GM19452 (cell line): ENCODE measurements around the gene SLC7A10.
A peak's percentile ranks its signal among the peaks of the same experiment; 100 is the strongest.
"Not testable (repeated sequence)": the region's sequence is repeated elsewhere in the genome, so short reads cannot be mapped to it uniquely, and the experiment has no call there.

ENCODE experiments used
- ATAC-seq: cut with Tn5 transposase; IDR thresholded peaks from one replicate; pipeline ENCODE4 v1.9.1; 2021; ENCODE audit not compliant: unreplicated experiment

SLC7A10 gene

DNA sequence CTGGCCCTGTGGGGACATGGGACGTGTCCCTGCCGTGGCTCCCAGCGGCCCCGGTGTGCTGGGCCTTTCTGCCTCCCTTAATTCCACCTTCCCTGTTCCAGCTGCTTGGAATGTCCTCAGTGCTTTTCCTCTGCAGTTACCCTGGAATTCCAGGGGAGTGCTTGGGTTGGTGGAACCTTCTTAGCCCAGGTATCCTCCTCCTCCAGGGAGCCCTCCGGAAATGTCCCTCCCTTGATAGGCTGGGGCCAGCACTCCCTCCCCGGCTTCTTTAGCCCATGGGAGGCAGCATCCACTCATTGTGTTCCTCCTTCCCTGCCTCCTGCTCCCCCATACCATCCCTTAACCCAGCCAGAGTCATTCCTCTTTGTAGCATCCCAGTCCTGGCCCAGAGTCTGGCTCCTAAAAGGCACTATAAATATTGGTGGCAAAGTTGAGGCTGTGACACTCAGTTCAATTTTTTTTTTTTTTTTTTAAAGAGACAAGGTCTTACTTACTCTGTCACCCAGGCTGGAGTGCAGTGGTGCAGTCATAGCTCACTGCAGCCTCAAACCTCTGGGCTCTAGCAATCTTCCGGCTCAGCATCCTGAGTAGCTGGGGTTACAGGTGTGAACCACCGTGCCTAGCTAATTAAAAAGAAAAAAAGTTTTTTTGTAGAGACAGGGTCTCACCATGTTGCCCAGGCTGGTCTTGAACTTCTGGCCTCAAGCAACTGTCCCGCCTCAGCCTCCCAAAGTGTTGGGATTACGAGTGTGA is 13.7 kb upstream of the SLC7A10 start:
- ATAC-seq: no peak

GRCh38 chr19:33238481-33239149 is 13.0 kb upstream of the SLC7A10 start:
- no peak for ATAC-seq

DNA sequence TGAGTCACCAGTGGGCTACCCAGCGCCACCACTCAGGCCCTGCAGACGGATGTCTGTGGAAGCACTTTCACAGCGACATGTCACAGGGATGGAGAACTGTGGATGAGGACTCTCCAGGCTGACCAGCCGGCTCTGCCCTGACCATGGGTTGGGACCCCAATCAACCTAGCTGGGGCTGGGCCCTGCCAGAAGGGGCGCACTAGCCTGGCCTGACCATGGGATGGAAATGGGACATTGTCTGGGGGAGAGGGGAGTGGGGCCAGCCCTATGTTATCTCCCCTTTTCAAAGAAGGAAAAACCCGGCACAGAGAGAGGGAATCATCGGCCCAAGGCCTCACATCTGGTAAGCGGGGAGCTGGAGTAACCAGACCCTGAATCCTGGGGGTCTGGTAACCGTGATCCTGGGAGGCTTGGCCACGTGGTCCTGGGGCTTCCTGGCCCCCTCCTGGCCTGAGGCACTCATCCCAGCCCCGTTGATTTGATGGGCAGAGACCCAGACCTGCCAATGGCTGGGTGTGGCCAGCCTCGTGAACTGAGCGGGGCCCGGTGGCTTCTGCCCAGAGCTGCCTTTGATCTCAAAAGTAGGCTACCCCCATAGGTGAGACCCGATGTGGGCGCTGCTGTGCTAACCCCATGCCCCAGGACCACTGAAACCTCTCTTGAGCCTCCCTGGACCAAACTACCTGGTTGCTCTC is 11.2 kb upstream of the SLC7A10 start:
- ATAC-seq: no peak

GRCh38 chr19:33235996-33236350 is 10.3 kb upstream of the SLC7A10 start:
- ATAC-seq: no peak

GRCh38 chr19:33235269-33235995 is 9.8 kb upstream of the SLC7A10 start:
- peak; percentile 93 for ATAC-seq

- no peak for ATAC-seq
Measured at GRCh38 chr19:33234736-33235135, 9.1 kb upstream of the SLC7A10 start.

DNA sequence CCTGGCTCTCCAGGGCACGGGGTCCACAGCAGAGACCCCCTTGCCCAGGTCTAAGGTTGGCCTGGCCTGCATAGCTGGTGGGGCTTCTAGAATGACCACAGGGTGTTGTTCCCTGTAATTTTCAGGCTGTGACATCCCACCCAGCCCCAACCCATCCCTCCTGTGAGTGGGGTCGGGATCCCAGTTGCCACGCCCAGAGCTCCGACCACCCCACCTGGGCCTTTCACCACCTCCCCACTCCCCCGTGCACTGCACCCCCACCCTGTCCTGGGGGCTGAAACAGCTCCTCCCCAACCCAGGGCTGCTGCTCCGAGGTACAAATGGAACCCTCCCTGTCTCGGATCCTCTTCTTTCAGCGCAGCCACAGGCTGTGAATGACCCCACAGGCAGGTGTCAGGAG is 8.4 kb upstream of the SLC7A10 start:
- ATAC-seq: no peak

- ATAC-seq: no peak
Measured at GRCh38 chr19:33233056-33233873, 7.6 kb upstream of the SLC7A10 start.

- ATAC-seq: no peak
Measured at GRCh38 chr19:33232656-33233055, 7.0 kb upstream of the SLC7A10 start.

DNA sequence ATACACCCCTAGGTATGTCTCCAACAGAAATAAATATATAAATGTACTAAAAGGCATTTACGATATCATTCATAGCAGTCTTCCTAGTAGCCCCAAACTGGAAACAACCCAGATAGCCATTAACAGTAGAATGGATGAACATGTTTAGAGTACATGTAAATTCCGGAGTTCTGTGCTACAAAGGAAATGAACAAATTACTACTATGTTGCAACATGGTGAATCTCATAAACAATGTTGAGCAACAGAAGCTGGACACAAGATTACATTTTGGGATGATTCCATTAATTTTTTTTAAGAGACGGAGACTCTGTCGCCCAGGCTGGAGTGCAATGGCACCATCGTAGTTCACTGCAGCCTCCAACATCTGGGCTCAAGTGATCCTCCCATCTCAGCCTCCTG is 5.9 kb upstream of the SLC7A10 start:
- no peak for ATAC-seq

DNA sequence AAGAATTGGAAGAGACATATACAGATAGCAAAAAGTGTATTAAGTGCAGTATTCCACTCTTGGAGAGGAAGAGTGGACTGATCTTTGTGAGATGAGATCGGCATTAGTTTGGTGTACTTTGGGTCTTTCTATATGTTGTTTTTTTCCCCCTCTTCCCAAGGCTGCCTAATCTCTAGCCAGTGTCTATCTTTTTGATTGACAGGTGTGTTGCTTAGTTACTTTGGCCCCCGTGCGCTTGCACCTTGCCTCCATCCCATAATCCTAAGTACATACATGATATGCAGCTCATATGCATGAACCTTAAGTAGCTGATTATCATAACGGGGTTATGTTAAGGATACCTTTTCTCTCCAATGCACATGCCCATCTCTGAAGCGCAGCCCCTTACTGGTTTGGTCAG is 4.3 kb upstream of the SLC7A10 start:
- ATAC-seq: no peak

- no peak for ATAC-seq
Measured at GRCh38 chr19:33227870-33228599, 2.4 kb upstream of the SLC7A10 start.

GRCh38 chr19:33227242-33227650 is 1.6 kb upstream of the SLC7A10 start:
- no peak for ATAC-seq

DNA sequence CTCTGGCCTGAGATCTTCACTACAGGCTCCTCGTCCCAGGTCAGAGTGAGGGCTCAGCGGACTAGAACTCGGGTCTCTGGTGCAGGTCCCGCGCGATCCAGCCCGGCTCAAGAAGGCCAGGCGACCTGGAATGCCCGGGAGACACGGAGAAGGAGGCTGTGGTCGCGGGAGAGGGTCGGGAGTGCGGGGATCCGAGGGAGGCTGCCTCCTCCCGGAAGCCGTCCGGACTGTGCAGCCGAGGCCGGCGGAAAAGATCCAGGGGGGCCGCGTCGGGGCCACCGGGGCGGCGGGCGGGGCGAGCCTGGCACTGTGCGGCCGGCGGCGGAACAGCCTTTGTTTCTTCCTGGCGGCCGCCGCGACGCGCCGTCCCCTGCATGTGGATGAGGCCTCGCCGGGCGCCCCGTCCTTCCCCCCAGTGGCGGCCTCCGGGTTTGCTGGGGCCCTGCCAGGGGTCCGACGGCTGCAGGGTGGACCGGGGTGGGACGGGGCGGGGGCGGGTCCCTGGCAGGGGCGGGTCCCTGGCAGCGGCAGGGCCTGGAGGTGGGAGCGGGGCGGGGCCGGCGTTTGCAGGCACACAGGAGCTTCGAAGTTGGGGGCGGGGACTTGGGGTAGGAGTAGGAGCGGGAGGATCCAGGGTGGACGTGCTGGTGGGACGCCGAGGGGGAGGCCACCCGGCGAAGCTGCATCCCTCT is 1.0 kb upstream of the SLC7A10 start:
- no peak for ATAC-seq

DNA sequence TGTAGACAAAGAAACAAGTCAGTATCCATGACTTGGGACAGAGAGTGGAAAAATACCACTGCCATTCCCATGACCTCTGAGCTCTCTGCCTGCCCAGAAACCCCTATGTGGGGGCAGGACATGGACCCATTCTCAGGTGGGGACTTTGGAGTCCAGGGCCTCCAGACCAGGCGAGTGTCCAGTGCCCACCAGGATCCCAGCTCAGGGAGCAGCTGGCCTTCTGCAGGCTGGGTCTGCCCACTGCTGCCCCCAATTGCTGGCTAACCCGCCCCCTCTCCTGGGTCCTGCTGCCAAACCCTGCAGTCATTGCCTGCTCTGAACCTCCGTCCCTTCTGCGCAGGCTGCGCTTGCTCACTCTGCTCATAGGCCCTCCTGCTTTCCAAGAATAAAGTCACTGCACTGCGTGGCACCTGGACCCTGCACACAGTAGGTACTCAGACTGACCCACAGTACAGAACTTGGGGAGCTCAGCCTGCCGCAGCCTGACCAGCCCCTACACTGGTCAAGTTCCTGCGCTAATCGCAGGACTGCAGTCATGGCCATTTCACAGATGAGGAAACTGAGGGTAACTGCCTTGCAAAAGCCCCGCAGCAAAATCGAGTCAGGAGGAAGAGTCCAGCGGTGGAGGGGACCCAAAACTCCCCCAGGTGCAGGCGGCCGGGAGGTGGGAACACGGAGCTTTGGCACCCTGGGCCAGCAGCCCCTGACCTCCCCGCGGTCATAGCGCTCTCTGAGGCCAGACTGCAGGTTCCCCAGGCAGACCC is 774 bp downstream of the SLC7A10 start:
- ATAC-seq: no peak

DNA sequence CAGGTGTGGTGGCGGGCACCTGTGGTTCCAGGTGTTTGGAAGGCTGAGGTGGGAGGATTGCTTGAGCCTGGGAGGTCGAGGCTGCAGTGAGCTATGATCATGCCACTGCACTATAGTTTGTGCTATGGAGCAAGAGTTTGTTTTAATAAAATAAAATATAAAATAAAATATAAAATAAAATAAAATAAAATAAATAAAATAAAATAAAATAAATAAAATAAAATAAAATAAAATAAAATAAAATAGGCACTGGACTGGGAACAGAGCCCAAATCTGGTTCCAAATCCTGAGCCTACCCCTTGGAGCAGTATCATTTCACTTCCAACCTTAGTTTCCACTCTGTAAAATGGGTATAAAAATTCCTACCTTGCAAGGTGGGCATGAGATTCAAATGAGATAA is 3.4 kb downstream of the SLC7A10 start:
- not testable (repeated sequence) for ATAC-seq

- ATAC-seq: no peak
Measured at GRCh38 chr19:33221638-33222037, 4.0 kb downstream of the SLC7A10 start.

- ATAC-seq: no peak
Measured at GRCh38 chr19:33220735-33221134, 4.9 kb downstream of the SLC7A10 start.

GRCh38 chr19:33220115-33220514 is 5.5 kb downstream of the SLC7A10 start:
- no peak for ATAC-seq
